CD14-positive monocyte (primary cell): Measurements from ENCODE around the gene PPP1R9B. TPM values are rescaled to one million over a fixed set of nuclear protein-coding genes. Genes with fewer than 3 reads are reported as not detected.

Experiments
- DNase-seq, 3 donors: peaks; one replicate each; pipeline ENCODE4 v3.0.0-alpha.2; 2011 to 2022
- H2AFZ ChIP-seq: 2 replicates; pipeline ENCODE4 v1.6.0; 2012; ENCODE audit warnings: mild to moderate bottlenecking, low read depth, low read length, inconsistent platforms; ENCODE audit not compliant: insufficient read depth, poor library complexity, severe bottlenecking
- H3K27ac ChIP-seq, 2 donors: 1 replicate in 1 of 2; 2 replicates in 1 of 2; pipeline ENCODE4 v1.5.1; 2012 to 2013; ENCODE audit warnings: low read length in 2 of 2, control low read depth in 1 of 2, inconsistent platforms in 1 of 2, low read depth in 1 of 2, mild to moderate bottlenecking in 1 of 2
- H3K27me3 ChIP-seq, 2 donors: one replicate each; pipeline versions ENCODE4 v1.6.0 to v1.6.1; 2011 to 2013; ENCODE audit warnings: low read length in 2 of 2; ENCODE audit not compliant: control insufficient read depth in 2 of 2, insufficient read depth in 2 of 2
- H3K36me3 ChIP-seq, 2 donors: replicated peaks in 1 of 2; 1 replicate in 1 of 2; 2 replicates in 1 of 2; pipeline versions ENCODE4 v1.5.1 to v1.6.1; 2012 to 2013; ENCODE audit warnings: low read length in 2 of 2, control low read depth in 1 of 2, inconsistent platforms in 1 of 2, mild to moderate bottlenecking in 1 of 2; ENCODE audit not compliant: insufficient read depth in 2 of 2, control insufficient read depth in 1 of 2
- H3K4me1 ChIP-seq, 2 donors: 1 replicate in 1 of 2; 2 replicates in 1 of 2; pipeline versions ENCODE4 v1.5.1 to v1.6.1; 2012 to 2013; ENCODE audit warnings: low read length in 2 of 2, control low read depth in 1 of 2, inconsistent platforms in 1 of 2, mild to moderate bottlenecking in 1 of 2, moderate library complexity in 1 of 2; ENCODE audit not compliant: insufficient read depth in 2 of 2, control insufficient read depth in 1 of 2
- H3K4me2 ChIP-seq: replicated peaks from 2 replicates; pipeline ENCODE3; 2012; ENCODE audit warnings: low read length, moderate library complexity, mild to moderate bottlenecking; ENCODE audit not compliant: poor library complexity, severe bottlenecking; ENCODE audit errors: extremely low read depth
- H3K4me3 ChIP-seq, 3 experiments: fragments of 200-600 bp in 1 of 3; sonication (generic) in 1 of 3; replicated peaks in 1 of 3; 1 replicate in 2 of 3; 2 replicates in 1 of 3; pipeline ENCODE4 v1.5.1; 2011 to 2013; ENCODE audit warnings: low read length in 3 of 3, mild to moderate bottlenecking in 3 of 3, control low read depth in 2 of 3, low read depth in 2 of 3, inconsistent platforms in 1 of 3, moderate library complexity in 1 of 3
- H3K79me2 ChIP-seq: 2 replicates; pipeline ENCODE4 v1.6.0; 2012; ENCODE audit warnings: mild to moderate bottlenecking, control low read depth, inconsistent platforms, low read length, moderate library complexity; ENCODE audit not compliant: insufficient read depth
- H3K9ac ChIP-seq: 2 replicates; pipeline ENCODE4 v1.6.0; 2017; ENCODE audit warnings: low read length, mild to moderate bottlenecking; ENCODE audit not compliant: insufficient read depth, poor library complexity, severe bottlenecking
- H3K9me3 ChIP-seq, 2 donors: replicated peaks in 1 of 2; 1 replicate in 1 of 2; 2 replicates in 1 of 2; pipeline versions ENCODE4 v1.5.1 to v1.6.1; 2012 to 2013; ENCODE audit warnings: low read length in 2 of 2, control low read depth in 1 of 2; ENCODE audit not compliant: control insufficient read depth in 1 of 2, insufficient read depth in 1 of 2
- H4K20me1 ChIP-seq: 2 replicates; pipeline ENCODE4 v1.6.0; 2012; ENCODE audit warnings: mild to moderate bottlenecking, low read length, control low read depth, moderate library complexity; ENCODE audit not compliant: insufficient read depth
- H3K27ac Mint-ChIP-seq, 7 donors: one replicate each; pipeline ENCODE4 v1.8.0; 2020; ENCODE audit warnings: mild to moderate bottlenecking in 7 of 7, mixed read lengths in 7 of 7, moderate library complexity in 6 of 7, inconsistent platforms in 2 of 7
- H3K27me3 Mint-ChIP-seq, 3 donors: one replicate each; pipeline ENCODE4 v1.8.0; 2021 to 2022; ENCODE audit warnings: low read depth in 3 of 3, mild to moderate bottlenecking in 3 of 3, mixed read lengths in 3 of 3, moderate library complexity in 3 of 3, inconsistent platforms in 1 of 3
- H3K36me3 Mint-ChIP-seq, 2 donors: one replicate each; pipeline ENCODE4 v1.8.0; 2020; ENCODE audit warnings: mixed read lengths in 2 of 2, inconsistent platforms in 1 of 2, mild to moderate bottlenecking in 1 of 2
- H3K4me1 Mint-ChIP-seq: one replicate; pipeline ENCODE4 v1.8.0; 2020; ENCODE audit warnings: mild to moderate bottlenecking, mixed read lengths
- H3K4me3 Mint-ChIP-seq, 2 donors: one replicate each; pipeline ENCODE4 v1.8.0; 2020; ENCODE audit warnings: mild to moderate bottlenecking in 2 of 2, mixed read lengths in 2 of 2, moderate library complexity in 1 of 2
- H3K9me3 Mint-ChIP-seq, 7 donors: one replicate each; pipeline ENCODE4 v1.8.0; 2020 to 2022; ENCODE audit warnings: mixed read lengths in 7 of 7, mild to moderate bottlenecking in 6 of 7, moderate library complexity in 6 of 7, inconsistent platforms in 2 of 7
- WGBS: methylation state at CpG from one replicate; pipeline ENCODE4 v1.1.5; 2013; ENCODE audit warnings: missing lambda C conversion rate; ENCODE audit not compliant: insufficient coverage; 5-methylcytosine and 5-hydroxymethylcytosine counted together
- intact Hi-C, 2 donors: fragments of 100-400 bp; cut with micrococcal nuclease; formaldehyde crosslinking; loops; one replicate each; pipeline versions ENCODE4 v1.15.0 to v1.15.1; 2023
- polyA plus RNA-seq, 3 donors: library from polyadenylated mRNA; depleted of rRNA in 1 of 3; unstranded in 2 of 3; stranded (reverse) in 1 of 3; fragments of 300-500 nt in 2 of 3; fragments of >200 nt in 1 of 3; fragmentation: Illumina TruSeq in 2 of 3; gene quantifications; 1 replicate in 2 of 3; 2 replicates in 1 of 3; pipeline ENCODE4 v1.2.3, GENCODE V29; 2012 to 2021
- TF ChIP-seq, protein P1 (sequence below): fragments of 200-600 bp; IDR thresholded peaks from one replicate; pipeline ENCODE4 v1.8.0; 2022; ENCODE audit warnings: antibody characterized with exemption, mild to moderate bottlenecking

Gene PPP1R9B
- polyA plus RNA-seq, 3 donors = 0.61 to 86.9 (median 1.3) TPM

DNA sequence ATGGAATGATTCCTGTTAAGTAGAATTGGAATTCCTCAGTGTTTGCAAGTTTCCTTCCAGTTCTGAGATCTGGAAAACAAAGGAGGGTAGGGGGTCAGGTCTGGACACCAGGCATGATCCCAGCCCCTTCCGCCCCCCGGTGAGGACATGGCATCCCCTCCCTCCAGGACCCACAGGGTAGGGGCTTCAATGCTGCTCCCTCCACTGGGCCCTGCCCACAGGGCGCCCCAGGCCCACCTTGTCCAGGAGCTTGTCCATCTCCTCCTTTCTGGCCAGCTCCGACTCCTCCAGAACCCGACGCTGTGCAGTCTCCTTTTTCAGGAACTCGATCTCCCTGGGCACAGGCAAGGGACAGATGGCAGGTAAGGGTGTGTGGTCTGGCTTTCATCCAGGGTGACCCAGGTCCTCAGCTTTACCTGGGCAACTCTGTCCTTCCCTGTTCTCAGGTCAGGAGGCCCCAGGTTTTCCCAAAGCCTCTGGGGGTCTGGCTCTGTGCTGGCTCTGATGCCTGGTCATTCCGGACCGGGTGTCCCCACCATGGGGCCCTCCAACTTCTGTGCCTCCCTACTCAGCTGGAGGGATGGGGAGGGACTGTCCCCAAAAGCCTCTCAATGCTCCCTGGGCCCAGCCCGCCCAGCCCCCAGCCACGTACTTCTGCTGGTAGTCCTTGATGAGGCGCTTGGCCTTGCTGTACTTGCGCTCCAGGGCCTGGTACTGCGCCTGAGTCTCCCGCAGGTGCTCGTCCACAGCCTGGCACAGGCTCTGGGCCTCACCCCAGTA is 15.0 kb downstream of the PPP1R9B start:
- H3K4me2 ChIP-seq = no peak overlapping the region
- Mint-ChIP-seq H3K9me3 (peaks cover 2 to 10% (median 3%) of the 10 kb centered on the region in 7 donors), H3K36me3 (peaks cover 71 to 80% of the 10 kb centered on the region in 2 donors), H3K4me3 (no peak overlapping the region), H3K27ac (no peak overlapping the region), H3K27me3 (peaks cover 17 to 22% (median 20%) of the 10 kb centered on the region in 3 donors), H3K4me1 (peaks cover 23% of the 10 kb centered on the region)
- no peak overlapping the region for H2AFZ ChIP-seq
- peaks cover 6 to 14% of the 10 kb centered on the region in 2 donors for H3K4me1 ChIP-seq
- intact Hi-C loops = no loop called here
- peaks cover 69 to 77% of the 10 kb centered on the region in 2 donors for H3K36me3 ChIP-seq
- H3K4me3 ChIP-seq = no peak overlapping the region
- 97% methylated on average over 10 of the region's 16 CpGs for WGBS
- no peak for DNase-seq
- H3K79me2 ChIP-seq = peaks cover 23% of the 10 kb centered on the region
- no peak overlapping the region for H3K27ac ChIP-seq
- H4K20me1 ChIP-seq = peaks cover 99% of the 10 kb centered on the region
- TF ChIP-seq, protein P1, sequence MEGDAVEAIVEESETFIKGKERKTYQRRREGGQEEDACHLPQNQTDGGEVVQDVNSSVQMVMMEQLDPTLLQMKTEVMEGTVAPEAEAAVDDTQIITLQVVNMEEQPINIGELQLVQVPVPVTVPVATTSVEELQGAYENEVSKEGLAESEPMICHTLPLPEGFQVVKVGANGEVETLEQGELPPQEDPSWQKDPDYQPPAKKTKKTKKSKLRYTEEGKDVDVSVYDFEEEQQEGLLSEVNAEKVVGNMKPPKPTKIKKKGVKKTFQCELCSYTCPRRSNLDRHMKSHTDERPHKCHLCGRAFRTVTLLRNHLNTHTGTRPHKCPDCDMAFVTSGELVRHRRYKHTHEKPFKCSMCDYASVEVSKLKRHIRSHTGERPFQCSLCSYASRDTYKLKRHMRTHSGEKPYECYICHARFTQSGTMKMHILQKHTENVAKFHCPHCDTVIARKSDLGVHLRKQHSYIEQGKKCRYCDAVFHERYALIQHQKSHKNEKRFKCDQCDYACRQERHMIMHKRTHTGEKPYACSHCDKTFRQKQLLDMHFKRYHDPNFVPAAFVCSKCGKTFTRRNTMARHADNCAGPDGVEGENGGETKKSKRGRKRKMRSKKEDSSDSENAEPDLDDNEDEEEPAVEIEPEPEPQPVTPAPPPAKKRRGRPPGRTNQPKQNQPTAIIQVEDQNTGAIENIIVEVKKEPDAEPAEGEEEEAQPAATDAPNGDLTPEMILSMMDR = no peak
- H3K9ac ChIP-seq = no peak overlapping the region
- H3K9me3 ChIP-seq = no peaks in the 10 kb centered on the region
- peaks cover 5 to 12% of the 10 kb centered on the region in 2 donors for H3K27me3 ChIP-seq

DNA sequence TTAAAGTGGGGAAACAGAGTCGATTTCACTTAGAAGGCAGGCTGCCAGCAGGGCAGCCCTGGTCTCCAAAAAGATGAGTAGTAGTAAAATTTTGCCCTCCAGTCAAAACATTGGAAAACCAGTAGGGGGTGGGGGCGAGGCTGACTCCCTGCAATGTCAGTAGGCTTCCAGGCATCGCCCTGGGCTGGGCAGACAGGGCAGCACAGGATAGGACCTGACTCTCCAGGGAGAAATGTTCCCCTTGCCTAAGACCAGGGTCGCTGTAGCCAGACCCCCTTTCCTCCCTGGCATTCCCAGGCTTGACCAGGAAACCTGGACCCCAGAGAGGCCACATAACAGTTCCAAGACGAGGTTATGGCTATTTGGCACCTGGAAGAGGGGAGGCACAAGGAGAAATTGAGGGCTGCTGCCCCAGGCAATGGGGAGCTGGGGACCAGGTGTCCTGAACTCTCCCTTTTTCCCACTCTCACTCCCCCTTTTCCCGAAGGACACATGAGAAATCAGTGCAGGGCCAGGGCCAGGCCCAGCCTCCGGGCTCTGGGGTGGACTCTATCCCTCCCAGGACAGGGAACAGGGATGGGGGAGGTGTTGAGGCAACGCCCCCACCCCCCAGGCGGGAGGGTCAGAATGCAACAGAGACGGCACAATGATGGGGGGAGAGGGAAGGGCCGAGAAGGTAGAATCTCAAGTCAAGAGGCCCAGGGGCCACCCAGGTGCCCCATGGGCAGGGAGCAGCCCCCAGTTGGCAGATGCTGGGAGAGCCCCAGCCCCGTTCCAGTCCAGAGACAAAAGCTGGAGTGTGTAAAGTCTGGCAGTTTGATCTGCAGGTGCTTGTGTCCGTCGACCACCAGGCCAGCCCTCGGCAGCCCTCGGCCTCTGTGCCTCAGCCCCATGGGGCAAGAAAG is 16.0 kb downstream of the PPP1R9B start:
- Histone ChIP-seq H3K4me1 (peaks cover 4 to 14% of the 10 kb centered on the region in 2 donors), H3K27ac (no peak overlapping the region), H3K4me2 (no peak overlapping the region), H3K36me3 (peaks cover 60 to 66% of the 10 kb centered on the region in 2 donors), H3K9me3 (no peaks in the 10 kb centered on the region), H3K9ac (no peak overlapping the region), H3K79me2 (peaks cover 13% of the 10 kb centered on the region), H4K20me1 (peaks cover 89% of the 10 kb centered on the region), H2AFZ (no peak overlapping the region), H3K4me3 (no peak overlapping the region), H3K27me3 (peaks cover 7 to 19% of the 10 kb centered on the region in 2 donors)
- intact Hi-C loops = no loop called here
- peaks cover 61 to 70% of the 10 kb centered on the region in 2 donors for H3K36me3 Mint-ChIP-seq
- WGBS = 93% methylated on average over 5 of the region's 16 CpGs
- DNase-seq = no peak
- no peak overlapping the region for H3K27ac Mint-ChIP-seq
- H3K27me3 Mint-ChIP-seq = peaks cover 22 to 31% (median 28%) of the 10 kb centered on the region in 3 donors
- H3K4me3 Mint-ChIP-seq = no peak overlapping the region
- H3K4me1 Mint-ChIP-seq = peaks cover 19% of the 10 kb centered on the region
- H3K9me3 Mint-ChIP-seq = peaks cover 0 to 7% (median 4%) of the 10 kb centered on the region in 7 donors
- TF ChIP-seq, protein P1 = no peak
